Liver (tissue), 3 donors: ENCODE measurements around the gene BSN.

Source experiments
- CTCF ChIP-seq: fragments of 150-350 bp; IDR thresholded peaks from 2 replicates; pipeline ENCODE4 v1.5.1; 2017; ENCODE audit warnings: improper control_type of control experiment, low read depth, low read length; ENCODE audit not compliant: missing input control
- FOXA1 ChIP-seq: IDR thresholded peaks from 2 replicates; pipeline ENCODE4 v1.6.1; 2016; ENCODE audit warnings: antibody characterized with exemption
- GABPA ChIP-seq, 2 donors: IDR thresholded peaks in 1 of 2; conservative IDR thresholded peaks in 1 of 2; 2 replicates each; pipeline ENCODE4 v1.6.1; 2016; ENCODE audit warnings: antibody characterized with exemption in 2 of 2, mild to moderate bottlenecking in 1 of 2, moderate library complexity in 1 of 2
- HNF4A ChIP-seq, 2 donors: conservative IDR thresholded peaks; 2 replicates each; pipeline ENCODE4 v1.6.1; 2016; ENCODE audit warnings: antibody characterized with exemption in 2 of 2, mild to moderate bottlenecking in 2 of 2
- HNF4G ChIP-seq: IDR thresholded peaks from 2 replicates; pipeline ENCODE4 v1.6.1; 2016; ENCODE audit warnings: antibody characterized with exemption
- JUND ChIP-seq, 2 donors: IDR thresholded peaks; 2 replicates each; pipeline ENCODE4 v1.6.1; 2016; ENCODE audit warnings: antibody characterized with exemption in 2 of 2
- MAX ChIP-seq: IDR thresholded peaks from 2 replicates; pipeline ENCODE4 v1.6.1; 2016; ENCODE audit warnings: antibody characterized with exemption
- RAD21 ChIP-seq, 2 donors: IDR thresholded peaks; 2 replicates each; pipeline ENCODE4 v1.6.1; 2016; ENCODE audit warnings: antibody characterized with exemption in 2 of 2, mild to moderate bottlenecking in 2 of 2
- REST ChIP-seq: IDR thresholded peaks from 2 replicates; pipeline ENCODE4 v1.6.1; 2016; ENCODE audit warnings: antibody characterized with exemption, mild to moderate bottlenecking
- RXRA ChIP-seq, 2 donors: IDR thresholded peaks; 2 replicates each; pipeline ENCODE4 v1.6.1; 2017 to 2018; ENCODE audit warnings: antibody characterized with exemption in 2 of 2, mild to moderate bottlenecking in 1 of 2
- TAF1 ChIP-seq: conservative IDR thresholded peaks from 2 replicates; pipeline ENCODE4 v1.6.1; 2016; ENCODE audit warnings: antibody characterized with exemption, mild to moderate bottlenecking
- YY1 ChIP-seq: IDR thresholded peaks from 2 replicates; pipeline ENCODE4 v1.6.1; 2016; ENCODE audit warnings: antibody characterized with exemption, mild to moderate bottlenecking
- TF ChIP-seq, protein P1 (sequence below): IDR thresholded peaks from 2 replicates; pipeline ENCODE4 v1.6.1; 2016; ENCODE audit warnings: antibody characterized with exemption
- donor health status: healthy.
- donor health status: healthy.

- no peak for TF ChIP-seq CTCF
- no peak for TF ChIP-seq HNF4G
- TF ChIP-seq FOXA1 = no peak
- no peak for TF ChIP-seq RAD21 (IDR thresholded peaks at IDR 0.05)
- TF ChIP-seq, protein P1, sequence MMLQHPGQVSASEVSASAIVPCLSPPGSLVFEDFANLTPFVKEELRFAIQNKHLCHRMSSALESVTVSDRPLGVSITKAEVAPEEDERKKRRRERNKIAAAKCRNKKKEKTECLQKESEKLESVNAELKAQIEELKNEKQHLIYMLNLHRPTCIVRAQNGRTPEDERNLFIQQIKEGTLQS = no peak
- TF ChIP-seq JUND (IDR thresholded peaks at IDR 0.05) = no peak
- no peak for TF ChIP-seq MAX
- no peak for TF ChIP-seq TAF1
- no peak for TF ChIP-seq GABPA (IDR thresholded peaks at IDR 0.05 in 1 of 2, conservative IDR thresholded peaks at IDR 0.05 in 1 of 2)
- TF ChIP-seq REST = no peak
- TF ChIP-seq RXRA (IDR thresholded peaks at IDR 0.05) = no peak
- no peak for TF ChIP-seq YY1
- no peak for TF ChIP-seq HNF4A (conservative IDR thresholded peaks at IDR 0.05)
These were observed 148.4 kb downstream of the BSN start for GRCh38 chr3:49702672-49703071.
